ENCODE measurements around the gene LUC7L2.

GRCh38 chr7:139457153-139457946, 97.7 kb downstream of the LUC7L2 start:
- no peak for TF ChIP-seq CTCF (IDR thresholded peaks at IDR 0.05)
- TF ChIP-seq POLR2A (IDR thresholded peaks at IDR 0.05), result no peak
